GM18951 (cell line): Measurements from ENCODE around the gene MLH3.

ENCODE experiments used
- POLR2A ChIP-seq: IDR thresholded peaks from 4 replicates; pipeline ENCODE4 v1.6.1; 2011; ENCODE audit warnings: mild to moderate bottlenecking; ENCODE audit not compliant: insufficient read length, insufficient read depth; ENCODE audit errors: extremely low read depth
- in situ Hi-C: fragments of 300-500 bp; cut with MboI; formaldehyde crosslinking; loops from one replicate; pipeline ENCODE4 v1.12.0; 2022; ENCODE audit warnings: low sequenced_read_pairs, mixed read lengths, inconsistent platforms; ENCODE audit not compliant: unreplicated experiment

Gene MLH3

DNA sequence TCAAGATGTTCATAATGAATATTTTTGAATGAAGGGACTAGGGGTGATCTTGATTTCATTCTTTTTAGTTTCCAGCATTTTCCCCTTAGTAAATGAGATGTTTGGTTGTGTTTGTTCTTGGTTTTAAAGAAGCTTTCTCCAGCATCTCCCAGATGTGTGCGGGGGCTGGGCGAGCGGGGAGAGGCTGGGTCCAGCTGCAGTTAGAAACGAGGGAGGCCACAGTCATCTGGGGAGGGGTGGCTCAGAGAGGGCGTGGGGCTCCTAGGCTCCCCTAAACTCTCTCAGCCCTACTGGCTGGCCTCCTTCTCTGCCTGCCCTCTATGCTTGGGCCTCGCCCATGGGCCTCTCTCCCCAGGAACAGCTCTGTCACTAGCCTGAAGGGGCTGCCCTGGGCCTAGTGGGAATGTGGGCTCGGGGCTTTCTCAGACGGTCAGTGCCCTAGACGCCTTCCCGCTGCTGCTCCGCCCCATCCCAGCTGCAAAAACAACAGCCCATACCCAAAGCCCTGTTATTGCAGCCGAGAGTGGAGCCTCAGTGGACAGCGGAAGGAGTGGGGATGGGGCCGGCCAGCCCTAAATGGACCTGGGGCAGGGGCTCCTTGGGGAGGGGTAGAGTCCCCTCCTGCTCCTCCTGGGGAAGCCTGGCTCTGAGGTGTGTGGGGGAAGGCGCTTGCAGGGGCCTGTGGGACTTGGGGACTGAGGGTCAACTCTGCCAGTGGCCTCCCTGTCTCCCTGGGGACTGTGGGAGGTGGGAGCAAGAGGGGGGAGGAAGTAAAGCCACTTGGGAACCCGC is 66.8 kb downstream of the MLH3 start:
- in situ Hi-C loops: no loop called here
- no peak for TF ChIP-seq POLR2A

DNA sequence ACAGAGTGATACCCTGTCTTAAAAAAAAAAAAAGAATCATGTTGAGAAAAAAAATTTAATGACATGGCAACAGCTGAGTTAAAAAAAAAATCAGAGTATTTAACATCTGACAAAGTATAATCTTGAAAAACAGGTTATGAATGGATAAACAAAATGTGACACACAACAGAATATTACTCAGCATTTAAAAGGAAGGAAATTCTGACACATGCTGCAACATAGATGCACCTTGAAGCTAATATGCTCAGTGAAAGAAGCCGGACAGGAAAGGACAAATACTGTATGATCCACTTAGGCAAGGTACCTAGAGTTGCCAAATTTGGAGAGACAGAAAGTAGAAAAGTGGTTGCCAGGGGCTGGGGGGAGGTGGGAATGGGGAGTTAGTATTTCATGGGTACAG is 67.9 kb downstream of the MLH3 start:
- in situ Hi-C loops: no loop called here

DNA sequence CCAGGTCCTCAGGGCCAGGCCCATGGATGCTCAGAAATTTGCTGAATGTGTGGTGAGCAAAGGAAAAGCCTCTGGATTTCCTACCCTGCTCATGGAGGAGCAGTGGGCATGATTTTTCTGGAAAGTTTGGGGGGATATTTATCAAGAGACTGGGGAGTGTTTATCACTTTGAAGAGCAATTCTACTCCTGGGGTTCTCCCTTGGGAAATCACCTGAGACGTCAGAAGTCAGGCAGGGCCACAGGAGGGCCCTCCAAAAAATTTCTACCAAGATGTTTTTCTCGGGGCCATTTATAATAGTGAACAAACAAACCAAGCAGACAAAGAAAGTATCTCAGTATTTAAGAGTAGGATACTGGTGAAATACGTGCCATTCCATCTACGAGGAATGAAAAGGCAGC is 68.6 kb downstream of the MLH3 start:
- no peak for TF ChIP-seq POLR2A
- in situ Hi-C loops: no loop called here

More for the DNA sequence above, 67.9 kb downstream of the MLH3 start:
- TF ChIP-seq POLR2A: no peak

DNA sequence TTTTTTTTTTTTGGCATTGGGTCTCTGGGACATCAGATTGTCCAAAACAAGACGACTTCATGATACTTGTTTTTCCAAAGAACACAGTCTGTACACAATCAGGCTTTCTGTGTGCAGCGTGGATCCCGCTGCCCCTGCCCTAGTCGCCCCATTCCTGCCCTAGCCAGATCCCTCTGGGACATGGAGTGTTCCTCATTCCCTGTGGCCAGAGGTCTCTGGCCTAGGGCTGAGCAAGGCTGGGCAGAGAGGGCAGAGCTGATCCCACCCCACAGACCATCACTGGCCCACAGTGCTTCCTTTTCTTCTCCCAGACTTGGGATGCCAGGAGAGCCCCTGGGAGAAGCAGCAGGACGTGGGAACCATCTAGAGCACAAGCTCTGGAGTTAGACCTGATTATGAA is 69.4 kb downstream of the MLH3 start:
- in situ Hi-C loops: no loop called here
- TF ChIP-seq POLR2A: no peak

DNA sequence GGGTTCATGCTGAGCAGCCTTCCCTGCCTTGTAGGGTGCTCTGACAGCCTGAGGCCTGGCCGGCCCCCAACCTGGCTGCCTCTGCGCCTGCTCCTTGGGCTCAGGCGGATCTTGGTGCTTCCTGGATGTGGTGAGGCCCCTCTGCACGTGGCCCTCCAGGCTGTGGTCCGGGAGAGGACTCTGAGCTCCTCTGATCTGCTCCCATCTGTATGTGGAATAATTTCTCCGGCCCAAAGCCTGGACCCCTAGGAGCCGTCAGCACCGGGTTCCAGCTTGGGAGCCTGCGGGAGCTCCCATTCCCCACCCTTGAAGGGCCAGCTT is 69.8 kb downstream of the MLH3 start:
- in situ Hi-C loops: no loop called here
- TF ChIP-seq POLR2A: no peak

DNA sequence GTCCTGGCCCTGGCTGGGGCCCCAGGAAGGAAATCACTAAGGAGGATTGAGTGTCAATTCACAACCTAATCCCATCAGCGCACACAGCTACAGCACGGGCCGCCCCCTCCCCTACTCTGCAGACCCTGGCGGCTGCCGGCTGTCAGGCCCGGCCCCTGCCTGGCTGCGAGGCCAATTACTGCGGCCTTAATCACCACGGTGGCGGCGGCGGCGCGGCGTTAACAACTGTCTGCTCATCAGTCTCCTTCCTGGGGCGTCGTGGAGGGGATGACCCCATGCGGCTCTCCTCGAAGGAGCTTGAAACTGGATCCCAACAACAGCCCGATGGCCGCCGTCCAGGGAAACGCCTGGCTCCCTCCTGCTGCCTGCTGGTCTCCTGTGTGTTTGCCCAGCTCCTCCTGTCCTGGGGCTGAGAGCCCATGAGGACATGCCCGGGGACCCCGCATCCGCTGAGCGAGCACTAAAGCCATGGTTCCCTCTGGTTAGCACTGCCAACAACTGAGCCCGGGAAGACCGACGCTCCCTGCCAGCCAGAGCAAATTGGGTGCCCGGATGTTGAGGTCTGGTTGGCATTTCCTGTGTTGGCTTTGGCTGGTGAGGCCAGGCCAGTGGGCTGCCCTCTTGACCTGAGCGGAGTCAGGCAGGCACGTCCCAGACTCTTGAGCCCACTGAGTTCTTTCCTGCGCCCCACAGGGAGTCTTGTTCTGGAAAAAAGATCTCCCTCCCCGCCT is 70.4 kb downstream of the MLH3 start:
- TF ChIP-seq POLR2A: no peak
- in situ Hi-C loops: no loop called here

DNA sequence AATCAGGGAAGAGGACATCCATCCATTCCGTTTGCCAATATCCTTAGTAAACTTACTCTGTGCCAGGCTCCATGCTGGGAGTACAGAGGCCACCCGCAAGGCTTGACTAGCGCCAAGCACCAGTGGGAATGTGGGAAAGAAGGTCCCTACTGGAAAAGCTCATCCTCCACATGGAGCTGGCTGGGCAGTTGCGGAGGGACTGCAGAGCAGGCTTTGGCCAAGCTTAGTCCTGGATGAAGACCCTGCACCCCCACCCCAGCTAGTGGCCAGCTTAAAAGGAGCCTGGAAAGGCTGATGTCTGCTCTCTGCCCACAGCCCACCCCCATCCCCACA is 70.9 kb downstream of the MLH3 start:
- TF ChIP-seq POLR2A: no peak

DNA sequence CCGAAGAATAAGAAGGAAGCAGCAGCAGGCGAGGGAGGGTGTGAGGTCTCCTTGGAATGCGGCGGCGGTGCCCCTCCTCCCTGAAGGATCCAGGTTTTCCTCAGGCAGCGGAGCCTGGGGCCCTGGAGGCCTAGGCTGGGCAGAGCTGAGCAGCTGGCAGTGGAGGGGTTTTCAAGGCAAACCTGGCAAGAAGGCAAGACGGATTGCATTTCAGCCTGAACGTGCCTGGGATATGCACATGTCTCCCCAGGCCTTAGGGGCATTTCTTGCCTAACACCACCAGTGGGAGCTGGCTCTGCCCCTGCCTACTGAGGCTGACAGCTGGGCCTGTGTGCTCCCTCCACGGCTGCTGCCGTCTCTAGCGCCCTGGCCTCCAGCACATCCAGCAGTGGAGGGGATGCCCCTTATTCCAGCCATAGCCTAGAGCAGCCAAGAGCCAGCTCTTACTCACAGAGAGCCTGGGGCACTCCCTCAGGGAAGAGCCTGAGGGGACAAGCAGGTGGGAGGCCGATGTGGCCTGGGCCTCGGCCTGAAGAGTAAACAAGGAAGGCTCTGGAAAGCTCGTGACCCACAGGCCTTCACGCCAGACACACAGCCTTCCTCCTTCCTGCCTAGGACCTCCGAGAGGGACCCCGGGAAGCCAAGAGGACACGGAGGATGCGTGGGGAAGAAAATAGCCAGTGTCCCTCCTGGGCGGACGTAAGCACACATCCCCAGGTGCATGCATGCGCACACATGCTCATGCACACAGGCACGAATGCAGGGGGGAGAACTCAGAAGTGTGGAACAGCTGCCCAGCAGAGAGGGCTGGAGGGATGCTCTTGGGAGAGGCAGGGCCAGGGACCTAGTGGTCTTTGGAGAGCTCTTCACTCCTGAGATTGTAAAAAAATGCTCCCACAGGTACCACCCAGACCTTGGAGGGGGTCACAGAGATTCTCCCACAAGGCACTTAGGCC is 71.5 kb downstream of the MLH3 start:
- no peak for TF ChIP-seq POLR2A
- in situ Hi-C loops: no loop called here

More for the DNA sequence above, 70.9 kb downstream of the MLH3 start:
- in situ Hi-C loops: no loop called here

DNA sequence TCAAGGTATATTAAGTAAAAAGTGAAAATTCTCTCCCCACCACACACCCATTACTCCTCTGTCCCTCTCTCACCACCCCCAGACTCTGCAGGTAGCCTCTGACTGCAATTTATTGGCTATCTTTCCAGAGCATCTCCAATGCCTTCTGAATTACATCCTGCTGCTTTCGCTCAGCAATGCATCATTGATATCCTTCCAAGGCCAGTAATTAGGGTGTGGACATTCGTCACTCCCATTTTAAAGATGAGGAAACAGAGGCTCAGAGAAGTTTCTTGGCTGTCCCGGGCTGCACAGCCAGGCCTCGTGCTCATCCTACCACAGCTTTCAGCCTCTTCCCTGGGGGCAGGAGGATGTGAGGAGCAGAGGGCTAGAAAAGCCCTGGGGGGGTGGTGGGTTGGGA is 72.2 kb downstream of the MLH3 start:
- no peak for TF ChIP-seq POLR2A
- in situ Hi-C loops: no loop called here

DNA sequence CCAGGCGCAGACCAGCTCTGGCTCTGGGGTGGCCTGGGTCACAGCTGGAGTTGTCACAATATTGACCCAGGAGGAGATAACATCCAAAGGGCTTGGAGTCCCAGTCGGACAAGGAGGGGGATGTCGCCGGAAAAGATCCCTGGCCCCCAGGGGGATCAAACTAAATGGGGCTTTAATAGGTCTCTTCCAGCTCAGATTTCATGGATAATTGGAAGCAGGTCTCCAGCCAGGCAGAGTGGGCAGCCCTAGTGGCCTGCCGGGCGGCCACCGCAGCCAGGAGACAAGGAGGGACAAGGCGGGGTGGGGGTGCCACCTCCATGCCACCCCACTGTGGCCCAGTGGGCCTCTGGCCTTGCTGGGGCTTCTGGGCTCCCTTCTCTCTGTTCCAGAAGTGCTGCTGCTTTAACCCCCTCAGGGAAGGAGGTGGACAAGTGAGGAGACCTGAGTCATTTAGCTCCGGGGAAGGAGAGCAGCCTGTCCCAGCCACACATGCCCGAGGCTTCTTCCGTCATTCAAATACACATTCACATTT is 72.8 kb downstream of the MLH3 start:
- in situ Hi-C loops: no loop called here
- TF ChIP-seq POLR2A: no peak

DNA sequence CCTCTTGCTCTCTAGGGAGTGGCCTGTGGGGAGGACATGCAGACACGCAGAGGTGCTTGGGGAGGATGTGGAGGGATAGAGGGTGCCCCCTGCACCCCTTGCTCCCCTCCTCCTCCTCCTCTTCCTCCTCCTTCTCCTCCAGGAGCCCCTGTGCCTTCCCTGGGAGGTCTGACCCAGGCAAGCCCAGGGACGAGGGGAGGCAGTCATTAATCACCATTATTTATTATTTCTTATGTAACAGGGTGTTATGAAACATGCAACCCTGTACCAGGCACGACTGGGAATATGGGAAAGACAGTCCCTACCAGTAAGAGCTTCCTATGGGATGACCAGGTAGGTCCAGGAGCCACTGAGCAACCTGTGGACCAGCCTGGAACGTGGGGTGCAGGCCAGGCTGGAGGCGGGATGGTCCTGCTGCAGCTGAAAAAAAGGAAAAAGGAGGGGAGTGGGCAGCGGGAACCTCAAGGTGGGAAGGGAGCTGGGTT is 73.3 kb downstream of the MLH3 start:
- in situ Hi-C loops: no loop called here
- TF ChIP-seq POLR2A: no peak

DNA sequence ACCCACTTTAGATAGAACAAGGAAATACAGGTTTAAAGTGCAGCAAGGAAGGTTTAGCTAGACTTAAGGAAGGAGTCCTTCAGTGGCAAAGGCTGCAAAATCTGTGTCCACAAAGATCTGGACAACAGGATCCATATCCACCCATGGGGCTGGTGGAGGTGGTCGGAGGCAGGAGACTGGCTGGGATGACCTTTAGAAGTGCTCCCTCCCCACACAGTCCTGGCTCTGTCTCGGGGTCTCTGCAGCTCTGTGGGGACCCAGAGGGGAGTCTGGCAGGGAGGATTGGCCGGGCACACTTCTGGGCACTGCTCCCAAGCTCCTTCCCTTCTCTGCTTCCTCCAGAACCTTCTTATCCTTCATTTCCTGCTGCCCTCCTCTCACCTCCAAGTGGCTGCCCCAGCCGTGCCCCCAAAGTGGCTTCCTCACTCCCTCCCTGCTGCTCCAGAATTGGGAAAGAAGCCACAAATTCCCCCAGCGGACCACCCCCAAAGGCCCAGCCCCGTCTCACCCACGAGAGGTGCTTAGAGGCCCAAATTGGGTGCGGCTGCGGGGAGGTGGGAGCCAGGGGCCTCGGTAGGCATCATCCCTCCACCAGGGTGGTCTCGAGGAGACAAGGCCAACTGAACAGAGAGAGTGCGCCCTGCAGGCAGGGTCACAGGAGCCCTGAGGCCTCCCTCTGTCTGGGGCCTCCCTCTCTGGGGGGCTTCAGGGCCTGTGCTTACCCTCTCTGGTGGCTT is 73.9 kb downstream of the MLH3 start:
- in situ Hi-C loops: no loop called here

DNA sequence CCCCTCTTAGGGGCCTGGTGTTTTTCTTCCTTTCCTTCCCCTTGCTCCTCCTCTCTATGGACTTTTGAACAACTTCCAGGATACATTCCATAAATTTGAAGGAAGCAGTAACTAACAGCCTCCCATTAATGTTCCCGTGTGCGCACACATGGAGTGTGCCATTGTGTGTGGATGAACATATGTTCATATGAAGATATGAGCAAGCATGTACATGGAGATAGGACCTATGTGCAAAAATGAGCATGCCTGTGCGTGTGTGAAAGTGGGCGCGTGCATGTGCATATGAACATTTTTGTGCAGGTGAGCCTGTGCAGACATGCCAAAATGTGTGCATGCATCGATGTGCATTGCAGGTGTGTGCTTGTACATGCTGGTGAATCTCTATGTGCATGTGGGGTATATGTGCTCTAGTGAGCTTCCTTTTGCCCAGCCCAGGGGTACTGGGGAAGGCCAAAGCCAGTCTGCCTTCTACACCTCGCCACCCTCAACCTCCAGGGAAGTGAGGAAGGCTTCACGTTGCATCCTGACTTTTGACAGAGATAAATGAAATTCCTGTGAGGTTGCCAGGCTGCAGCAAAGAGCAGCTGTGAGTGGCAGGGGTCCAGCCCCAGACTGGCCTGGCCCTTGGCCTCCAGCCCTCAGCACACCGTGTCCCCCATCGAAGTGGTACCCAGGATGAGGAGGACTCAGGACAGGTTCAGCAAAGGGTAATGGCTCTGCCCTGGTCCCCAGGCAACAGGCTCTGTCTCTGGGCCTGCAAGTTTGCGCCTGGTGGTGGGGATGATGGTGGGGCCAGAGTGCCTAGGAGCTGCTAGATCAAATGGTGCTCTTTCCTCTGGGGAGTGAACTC is 74.8 kb downstream of the MLH3 start:
- in situ Hi-C loops: no loop called here

More for the DNA sequence above, 73.9 kb downstream of the MLH3 start:
- TF ChIP-seq POLR2A: no peak

More for the DNA sequence above, 74.8 kb downstream of the MLH3 start:
- TF ChIP-seq POLR2A: no peak
